ENCODE measurements around the gene KCNMA1.
A peak's percentile ranks its signal among the peaks of the same experiment; 100 is the strongest.

KCNMA1 gene

DNA sequence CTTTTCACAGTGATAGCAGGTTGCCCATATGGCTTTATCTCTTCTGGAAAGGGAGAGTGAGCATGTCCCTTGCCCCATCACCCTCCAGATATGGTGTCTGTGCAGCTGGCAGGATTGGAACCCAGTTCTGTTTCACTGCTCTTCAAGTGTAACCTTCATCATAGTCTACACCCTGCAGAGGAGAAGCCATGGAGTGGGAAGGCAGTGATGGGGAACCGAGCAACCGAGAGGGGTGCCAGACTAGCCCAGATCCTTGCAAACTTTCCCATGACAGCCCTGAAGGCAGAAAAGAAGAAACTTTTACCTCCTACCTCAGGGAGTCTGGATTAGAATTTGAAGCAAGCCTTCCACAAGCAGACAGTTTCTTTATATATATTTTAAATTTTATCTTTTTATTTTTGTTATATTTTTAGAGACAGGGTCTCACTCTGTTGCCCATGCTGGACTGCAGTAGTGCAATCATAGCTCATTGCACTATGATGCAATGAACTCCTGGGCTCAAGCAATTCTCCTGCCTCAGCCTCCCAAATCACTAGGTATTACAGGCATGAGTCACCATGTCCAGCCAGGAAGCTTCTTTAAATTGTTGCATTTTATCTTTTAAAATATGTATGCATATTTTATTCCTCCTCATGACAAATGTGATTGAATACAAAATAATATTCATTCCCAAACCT, 133.3 kb downstream of the KCNMA1 start:
- peak; percentile 75 for DNase-seq

DNA sequence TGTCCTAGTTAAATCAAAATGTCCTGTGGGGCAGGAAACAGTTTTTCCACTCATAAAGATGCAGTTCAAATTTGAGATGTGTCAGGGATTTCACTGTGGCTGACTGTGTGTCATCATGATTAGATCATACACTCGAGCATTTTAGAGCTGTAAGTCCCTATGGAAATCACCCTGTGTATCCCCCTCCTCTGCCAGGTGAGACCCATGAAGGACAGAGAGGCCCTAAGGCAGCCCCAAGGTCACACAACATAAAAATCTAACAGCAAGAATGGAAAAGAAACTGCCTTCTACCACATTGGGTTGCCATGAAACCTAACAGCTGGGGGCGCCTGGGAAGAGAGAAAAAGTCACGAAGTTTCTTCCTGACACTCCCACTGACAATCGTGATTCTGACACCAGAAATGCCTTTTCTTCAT, 135.8 kb downstream of the KCNMA1 start:
- DNase-seq: no peak

DNA sequence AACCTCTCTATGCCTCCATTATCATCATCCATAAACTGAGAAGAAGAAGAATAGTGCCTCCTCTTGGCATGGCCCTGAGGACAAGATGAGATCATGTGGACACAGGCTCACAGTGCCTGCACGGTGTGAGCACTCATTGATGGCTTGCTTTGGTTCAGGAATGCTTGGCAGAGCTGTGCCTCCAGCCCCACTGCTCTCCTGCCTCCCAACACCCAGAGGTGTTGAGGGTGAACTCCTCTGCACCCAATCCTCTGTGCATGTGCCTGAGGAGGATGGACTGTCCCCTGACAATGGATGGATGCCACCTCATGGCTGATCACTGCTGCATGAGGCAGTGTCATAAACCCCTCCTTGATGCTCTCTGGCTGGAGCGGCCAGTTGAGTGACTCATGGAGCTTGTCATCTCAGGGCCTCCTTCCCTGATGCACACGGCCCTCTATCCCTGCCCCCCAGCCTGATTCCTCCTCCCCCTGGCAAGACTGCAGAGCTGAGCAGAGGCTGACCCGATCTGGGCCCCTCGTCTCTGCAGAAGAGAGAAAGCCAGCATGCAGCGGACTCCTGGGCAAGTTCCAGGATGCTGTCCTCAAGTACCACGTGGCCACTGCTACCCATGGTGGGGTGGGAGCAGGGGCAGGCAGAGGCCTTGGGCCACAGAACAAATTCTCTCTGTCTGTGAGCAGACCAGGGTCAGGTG, 136.3 kb downstream of the KCNMA1 start:
- DNase-seq: peak; percentile 98

DNA sequence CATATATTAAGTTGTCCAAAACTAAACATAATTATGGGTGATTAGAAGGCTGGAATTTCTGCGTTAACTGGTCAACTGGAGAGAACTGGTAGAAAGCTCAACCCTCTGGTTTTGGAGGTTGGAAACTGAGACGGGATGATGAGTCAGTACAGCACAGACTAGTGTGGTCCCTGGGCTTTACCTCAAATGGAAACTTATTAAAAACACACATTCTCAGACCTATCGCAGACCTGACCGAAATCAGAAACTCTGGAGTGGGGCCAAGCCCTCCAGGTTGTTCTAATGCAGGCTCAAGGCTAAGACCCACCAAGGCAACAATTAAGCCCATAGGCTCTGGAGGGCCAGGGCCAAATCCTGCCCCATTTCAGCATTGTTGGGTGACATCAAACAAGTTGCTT, 136.9 kb downstream of the KCNMA1 start:
- peak; percentile 61 for DNase-seq

DNA sequence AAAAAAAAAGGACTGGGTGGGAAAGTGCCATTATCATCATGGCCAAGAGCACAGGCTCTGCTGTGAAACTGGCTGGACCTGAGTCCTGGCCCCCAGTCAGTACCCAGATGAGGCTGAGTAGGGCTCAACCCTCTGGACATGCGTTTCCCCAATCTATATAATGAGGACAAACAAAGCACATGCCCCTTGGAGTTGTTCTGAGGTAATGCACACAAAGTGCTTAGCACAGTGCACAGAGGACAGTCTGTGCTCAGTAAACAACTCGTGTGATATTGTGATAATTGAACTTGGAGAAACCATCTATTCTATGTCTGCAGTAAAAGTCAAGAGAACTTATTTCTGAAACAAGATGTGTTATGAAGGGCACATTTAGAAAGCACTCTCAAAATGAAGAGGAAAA, 138.8 kb downstream of the KCNMA1 start:
- DNase-seq: no peak

DNA sequence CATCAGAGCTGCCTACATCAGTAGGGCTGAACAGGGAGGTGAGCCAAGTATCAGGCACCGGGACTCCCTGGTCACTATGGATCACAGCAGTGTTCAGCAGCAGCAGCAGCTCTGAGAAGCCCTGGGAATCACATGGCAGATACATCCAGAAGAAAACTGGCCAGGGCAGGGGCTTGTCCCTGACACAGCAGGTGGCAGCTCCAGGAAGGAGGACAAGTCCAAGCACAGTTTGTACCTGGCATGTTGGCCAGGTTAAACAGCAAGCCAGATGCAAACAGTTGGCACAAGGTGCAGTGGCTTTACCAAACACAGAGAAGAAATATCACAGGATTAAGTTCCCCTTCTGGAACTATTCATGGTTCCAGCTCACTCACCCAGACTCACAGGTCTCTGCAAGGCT, 139.4 kb downstream of the KCNMA1 start:
- no peak for DNase-seq

DNA sequence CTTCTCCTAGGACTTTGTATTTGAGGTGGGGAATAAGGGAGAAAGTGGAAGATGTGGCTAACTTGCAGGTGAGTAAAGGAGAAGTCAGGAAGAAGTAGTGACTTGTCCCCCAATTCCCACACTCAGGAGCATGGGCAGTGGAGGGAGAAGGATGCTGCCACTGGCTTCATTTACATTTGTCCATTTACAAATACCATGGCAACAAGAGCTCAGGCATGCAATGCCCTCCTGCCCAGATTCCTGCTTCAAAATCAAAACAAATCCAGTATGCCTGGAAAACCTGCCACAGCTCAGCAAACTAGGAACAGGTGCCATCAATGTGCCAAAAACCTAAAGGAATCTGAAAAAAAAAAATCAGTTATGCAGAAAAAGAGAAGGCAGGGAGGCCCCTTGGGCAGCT, 139.9 kb downstream of the KCNMA1 start:
- no peak for DNase-seq

DNA sequence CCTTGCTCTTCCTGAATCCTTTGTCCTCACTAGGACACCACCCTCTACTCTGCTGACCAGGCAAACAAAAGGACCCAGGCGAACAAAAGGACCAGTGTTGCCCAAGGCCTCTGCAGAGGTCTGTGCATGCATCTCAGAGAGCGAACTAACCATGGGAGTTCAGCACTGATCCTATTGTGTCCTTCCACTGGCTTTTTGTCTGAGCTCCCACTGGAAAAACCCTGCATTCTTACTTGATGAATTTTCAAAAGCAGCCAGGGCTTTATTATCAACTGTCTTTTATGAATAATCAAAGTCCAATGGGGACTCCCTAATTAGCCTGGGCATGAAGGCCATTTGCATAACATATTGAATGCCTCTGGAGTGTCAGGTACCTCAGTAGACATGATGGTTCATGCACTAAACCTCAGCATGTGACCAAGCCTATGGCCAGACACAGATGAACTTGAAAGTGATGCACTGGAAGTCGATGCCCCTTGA, 140.6 kb downstream of the KCNMA1 start:
- DNase-seq: no peak

DNA sequence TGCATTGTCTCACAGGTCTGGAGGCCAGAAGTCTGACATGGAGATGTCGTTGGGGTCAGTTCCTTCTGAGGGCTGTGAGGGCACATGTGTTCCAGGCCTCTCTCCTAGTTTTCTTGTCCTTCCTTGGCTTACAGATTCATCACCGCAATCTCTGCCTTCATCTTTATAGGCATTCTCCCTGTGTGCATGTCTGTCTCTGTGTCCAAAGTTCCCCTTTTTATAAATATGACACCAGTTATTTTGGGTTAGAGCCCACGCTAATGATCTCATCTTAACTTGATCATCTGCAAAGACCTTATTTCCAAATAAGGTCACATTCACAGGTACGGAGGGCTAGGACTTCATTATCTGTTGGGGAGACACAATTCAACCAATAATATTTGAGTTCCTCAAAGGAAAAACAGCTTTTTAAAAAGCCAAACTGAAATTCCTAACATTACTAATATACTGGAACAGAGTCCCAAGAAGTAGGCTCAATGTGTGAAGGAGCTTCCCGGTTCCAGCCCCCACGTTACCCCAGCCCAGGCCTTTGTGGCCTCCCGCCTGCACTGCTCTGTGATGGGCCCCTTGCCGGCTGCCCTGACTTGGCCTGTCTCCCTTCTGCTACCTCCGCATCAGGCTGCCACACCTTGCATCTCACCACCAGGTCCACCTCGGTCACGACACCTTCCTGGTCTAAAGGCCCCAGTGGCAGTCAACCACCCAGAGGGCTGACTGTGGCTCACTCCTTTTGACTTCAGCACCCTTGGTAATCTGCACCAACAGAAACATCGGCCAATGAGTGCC, 142.7 kb downstream of the KCNMA1 start:
- DNase-seq: no peak

DNA sequence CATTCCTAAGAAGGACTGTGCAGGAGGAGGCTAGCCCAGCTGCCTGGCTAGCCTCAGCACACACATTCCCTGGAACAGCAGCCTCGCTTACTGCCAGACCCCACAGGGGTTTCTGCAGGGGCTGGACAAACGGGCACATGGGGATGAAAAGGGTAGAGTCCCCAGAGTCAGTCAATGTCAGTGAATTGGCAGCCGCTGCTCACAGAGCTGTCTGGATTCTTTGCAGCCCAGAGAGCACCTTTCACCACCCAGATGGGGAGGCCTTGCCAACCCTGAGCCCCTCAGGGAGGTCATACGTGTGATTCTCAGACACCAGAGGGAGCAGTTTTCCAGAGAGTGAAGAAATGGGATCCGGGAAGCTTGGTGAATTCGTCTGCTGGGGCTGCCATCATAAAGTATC, 143.3 kb downstream of the KCNMA1 start:
- DNase-seq: peak; percentile 59

DNA sequence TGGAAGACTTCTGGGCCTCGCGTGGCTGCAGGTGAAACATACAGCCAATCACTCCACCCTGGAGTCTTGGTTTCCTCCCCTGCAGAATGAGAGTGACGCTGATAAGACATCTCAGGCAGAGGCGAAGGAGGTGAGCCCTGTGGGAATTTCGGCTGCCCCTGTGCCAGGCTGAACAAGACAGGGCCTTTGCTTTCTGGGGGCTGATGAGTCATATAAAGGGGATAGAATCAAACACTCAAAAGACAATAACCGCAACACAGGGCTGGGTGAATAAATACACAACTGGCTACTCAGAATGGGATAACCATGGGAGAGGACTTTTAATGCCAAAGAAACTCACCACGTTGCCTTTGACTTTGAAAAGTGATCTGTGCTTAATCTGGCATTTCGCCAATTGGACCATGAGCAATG, 143.8 kb downstream of the KCNMA1 start:
- DNase-seq: no peak

DNA sequence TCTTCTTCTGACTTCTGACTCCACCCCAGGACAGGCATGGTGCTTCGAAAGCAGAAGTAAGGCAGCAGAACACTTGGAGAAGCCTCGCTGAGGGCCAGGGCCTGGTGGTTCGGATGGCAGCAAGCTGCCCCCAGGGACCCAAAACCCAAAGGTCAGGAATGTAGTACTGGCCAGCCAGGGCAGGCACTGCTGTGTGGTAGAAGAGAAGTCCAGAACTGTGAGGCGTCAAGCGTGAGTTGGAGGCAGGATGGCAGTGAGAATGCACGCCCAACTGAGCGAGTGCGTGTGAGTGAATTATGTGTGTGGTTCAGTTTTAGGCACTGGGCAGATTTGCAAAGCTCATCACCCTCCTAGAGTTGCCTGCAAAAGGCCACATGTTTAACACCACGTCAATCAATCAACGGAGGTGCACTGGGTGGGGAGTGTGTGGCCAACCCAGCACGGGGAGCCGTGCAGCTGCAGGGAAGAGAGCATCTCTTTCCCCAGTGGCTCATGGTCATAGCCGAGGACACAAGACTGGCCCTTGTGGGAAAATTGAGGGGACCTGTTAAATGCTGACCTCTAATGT, 144.3 kb downstream of the KCNMA1 start:
- DNase-seq: no peak

DNA sequence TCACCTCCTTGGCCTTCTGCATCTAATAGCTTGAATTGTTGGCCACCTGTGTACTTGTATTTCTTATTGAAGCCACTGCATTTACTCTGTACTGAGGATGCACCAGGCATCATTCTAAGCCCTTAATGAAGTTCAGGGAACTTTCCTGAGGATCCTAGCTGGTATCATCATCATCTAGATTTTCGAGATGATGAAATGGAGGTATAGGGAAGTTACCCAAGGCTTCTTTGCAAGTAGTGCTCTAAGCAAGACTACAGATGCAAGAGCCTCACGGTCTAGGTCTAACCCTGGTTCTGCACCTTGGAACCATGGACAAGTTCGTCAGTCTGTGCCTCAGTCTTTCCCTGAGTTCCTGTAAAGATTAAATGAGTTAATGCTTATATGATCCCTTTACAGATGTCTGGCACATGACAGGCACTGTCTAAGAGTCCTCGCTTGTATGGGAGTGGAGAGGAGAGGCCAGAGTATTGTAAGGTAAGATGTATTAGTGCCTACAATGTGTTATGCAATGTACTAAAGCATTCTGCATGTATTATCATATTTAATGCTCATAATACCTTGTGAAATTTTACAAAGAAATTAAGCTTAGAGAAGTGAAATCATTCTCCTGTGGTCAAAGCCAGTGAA, 145.1 kb downstream of the KCNMA1 start:
- no peak for DNase-seq

DNA sequence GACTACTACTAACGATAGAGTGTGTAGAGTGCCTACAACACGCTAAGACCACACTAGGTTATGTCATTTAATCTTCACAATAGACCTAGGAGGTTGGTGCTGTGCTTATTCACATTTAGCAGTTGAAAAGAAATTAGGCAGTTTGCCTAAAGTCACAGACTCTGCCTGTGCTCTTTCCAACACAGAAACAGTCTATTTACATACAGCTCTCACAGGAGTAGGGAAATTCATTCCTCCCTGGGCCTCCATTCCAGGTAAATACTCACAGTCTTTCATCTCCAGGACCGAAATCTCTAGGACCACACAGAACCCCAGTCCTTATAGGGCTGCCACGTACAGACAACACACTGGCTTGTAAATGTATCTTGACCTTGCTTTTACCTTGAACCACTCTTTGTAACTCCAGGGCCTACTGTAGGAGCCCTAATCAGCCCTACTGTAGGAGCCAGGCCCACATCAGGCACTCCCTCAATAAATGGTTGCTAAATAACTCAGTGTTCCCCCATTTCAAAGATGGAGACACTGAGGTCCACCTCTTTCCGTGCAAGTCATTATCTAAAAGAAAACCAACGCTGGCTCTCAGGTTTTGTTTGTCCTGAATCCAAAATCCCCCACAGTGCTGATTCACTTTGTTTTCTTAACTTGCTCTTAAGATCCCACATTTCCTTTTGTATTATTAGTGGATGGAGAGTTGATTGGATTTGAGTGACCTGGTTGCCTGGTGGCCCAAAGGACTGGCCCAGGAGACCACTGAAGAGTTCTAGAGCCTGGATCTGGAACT, 146.9 kb downstream of the KCNMA1 start:
- no peak for DNase-seq

DNA sequence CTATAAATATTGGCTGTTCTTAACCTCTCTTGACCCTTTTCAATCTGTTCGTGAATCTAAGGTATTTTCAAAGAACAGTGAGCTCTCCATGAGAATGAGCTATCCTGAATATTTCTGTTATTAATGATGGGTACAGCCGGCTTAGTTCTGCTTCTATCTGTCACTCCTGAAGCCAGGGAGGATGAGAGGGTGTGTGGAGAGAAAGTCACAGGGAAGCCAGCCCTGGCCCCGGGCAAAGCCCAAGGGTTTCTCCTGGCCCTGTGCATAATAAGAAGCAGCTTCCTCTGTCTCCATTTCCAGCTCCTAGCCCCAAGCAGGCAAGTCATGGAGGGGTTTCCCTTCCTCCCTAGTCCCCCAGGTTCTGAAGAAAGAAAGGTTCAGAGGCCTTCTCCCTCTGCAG, 151.1 kb downstream of the KCNMA1 start:
- no peak for DNase-seq

DNA sequence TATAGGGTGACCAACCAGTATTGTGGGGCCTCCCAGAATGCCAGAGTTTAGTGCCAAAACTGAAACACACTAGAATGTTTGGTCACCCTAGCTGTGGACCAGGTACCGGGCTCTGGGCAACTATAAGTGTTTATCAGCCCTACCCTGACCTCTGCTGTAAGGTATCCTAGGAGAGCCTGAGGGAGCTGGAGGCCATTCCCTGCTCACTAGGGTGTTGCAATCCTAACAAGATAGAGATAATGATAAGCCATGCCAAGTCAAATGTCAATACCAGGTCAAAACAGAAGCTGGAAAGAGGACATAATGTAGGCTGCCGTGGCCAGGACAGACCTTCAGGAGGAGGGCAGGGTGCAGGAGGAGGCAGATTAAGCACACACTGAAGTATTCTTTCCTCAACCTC, 151.8 kb downstream of the KCNMA1 start:
- DNase-seq: no peak

DNA sequence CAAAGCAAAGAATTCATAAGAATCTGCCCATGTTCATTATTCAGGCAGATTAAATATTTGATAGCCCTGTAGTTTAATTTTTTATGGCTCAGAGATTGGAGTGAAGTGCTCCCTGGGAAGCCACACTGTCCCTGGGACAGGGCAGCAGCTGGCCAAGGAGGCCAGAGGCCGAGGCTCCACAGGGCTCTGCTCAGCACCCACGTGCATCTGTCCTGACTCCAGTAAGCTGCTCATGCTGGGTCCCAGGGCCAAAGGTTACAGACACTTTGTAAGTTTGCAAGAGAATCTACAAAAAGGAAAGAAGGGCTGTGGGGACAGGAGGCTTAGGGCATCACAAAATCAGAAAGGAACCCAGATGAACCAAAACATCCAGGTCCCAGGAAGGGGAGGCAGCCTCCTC, 155.5 kb downstream of the KCNMA1 start:
- no peak for DNase-seq

DNA sequence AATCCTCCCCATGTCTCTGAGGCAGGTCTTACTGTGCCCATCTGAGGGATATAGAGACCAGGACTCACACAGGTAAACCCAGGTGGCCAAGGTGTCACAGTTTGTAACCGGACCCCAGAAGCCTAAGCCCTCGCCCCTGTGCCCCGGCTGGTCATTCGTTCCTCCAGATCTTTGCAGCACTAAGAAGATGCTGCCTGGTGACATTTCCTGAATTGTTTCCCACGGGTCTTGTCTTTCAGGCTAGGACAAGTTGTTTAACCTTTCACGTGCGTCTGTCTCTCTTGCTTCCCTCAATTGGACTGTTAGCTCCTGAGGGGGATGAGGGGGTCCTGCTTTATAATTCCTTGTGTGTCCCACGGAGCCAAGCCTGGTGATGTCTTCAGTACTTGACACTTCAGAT, 158.0 kb downstream of the KCNMA1 start:
- DNase-seq: no peak

DNA sequence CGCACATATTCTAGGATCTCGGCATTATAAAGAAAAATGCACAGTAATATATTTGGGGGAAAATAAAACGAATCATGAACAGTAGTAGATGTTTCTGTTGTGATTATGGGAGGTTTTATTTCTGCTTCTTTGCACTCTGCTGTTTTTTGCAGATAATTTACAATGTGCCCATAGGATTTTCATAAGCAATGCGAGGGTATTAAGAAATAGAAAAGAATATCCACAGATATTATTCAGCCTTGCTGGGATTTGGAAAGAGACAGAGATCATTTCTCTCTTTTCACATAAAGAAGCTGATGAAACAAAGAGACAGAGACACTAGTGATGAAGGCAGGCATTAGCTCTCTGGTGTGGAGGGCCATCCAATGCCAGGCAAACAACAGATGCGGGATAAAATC, 158.6 kb downstream of the KCNMA1 start:
- DNase-seq: no peak

DNA sequence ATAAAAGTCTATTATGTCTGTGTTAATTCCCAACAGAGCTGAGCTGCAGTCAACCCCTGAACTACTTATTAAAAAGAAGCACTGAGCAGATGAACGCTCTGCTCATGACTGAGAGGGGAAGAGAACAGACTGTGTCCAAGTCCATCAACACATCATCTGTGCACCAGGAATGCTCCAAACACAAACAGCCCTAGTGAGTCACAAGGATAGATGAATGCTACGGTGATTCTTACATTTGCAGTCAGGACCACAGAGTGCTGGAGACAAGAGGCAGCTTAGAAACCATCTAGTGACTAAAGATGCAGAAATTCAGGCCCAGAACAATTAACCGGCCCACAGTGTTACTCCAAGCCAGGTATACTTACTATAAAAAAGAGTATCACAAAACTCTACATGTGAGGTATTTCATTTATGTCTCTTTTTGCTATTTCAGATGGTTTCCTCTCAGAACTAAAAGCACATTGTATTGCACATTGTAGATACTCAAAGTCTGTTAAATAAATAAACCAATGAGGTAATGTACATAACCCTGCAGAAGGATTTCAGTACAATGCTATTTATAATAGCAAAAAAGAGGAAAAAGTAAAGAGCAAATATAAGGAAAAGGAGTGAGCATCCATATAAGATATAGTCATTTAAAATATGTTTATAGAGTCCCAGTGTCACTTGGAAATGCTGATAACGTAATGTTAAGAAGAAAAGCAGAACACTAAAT, 159.2 kb downstream of the KCNMA1 start:
- DNase-seq: peak; percentile 95

DNA sequence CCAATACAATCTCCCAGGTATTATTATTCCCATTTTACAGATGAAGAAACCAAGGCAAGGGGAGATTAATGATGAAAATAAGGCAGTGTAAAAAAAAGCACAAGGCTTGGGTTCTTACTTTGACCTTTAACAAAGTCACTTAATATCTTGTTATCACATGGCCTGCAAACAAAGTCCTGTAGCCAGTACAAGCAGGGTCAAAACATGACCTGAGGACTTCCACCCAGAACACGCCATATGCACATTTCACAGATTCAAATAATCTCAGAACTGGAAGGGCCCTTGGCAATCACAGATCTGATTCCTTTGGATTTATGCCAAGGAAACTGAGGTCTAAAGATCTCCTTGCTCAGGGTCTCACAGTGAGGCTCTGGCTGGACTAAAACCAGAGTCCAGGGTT, 162.1 kb downstream of the KCNMA1 start:
- DNase-seq: no peak

DNA sequence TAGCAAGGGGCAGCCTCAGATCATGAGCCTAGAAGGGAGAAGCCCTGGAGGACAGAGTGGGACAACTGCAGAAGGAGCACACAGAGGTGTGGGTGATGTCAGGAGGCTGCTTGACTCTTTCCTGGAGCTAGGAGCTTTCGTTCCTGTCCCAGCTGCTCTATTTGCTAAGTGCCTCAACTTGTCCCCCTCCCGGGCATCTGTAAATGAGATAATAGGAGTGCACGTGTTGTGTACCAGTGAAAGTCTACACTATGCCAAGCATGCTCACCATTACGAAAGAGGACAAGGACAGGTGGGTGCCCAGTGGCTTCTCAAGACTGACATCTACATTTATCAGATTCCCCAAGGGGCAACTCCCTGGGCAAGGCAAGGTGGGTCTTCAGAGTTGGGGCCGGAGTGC, 162.7 kb downstream of the KCNMA1 start:
- DNase-seq: no peak
